ENCODE data around the gene ARID3A.
A peak's percentile ranks its signal among the peaks of the same experiment; 100 is the strongest.

The ARID3A gene

GRCh38 chr19:927351-927779, 1.5 kb downstream of the ARID3A start:
- in situ Hi-C loops (cut with HindIII; ENCODE audit: low pct_ligation_motif_present, low sequenced_read_pairs) = no loop called here
- Histone ChIP-seq H3K36me3 (replicated peaks) (peaks cover 9% of the 10 kb centered on the region), H3K27me3 (replicated peaks) (no peaks in the 10 kb centered on the region), H3K27ac (no peak overlapping the region), H3K4me3 (ENCODE audit: low read depth, low read length) (peak overlapping the region; percentile 82)
- DNase-seq = no peak
- no peak for TF ChIP-seq CTCF (IDR thresholded peaks at IDR 0.05; ENCODE audit: low read depth, low read length, missing control alignments)

DNA sequence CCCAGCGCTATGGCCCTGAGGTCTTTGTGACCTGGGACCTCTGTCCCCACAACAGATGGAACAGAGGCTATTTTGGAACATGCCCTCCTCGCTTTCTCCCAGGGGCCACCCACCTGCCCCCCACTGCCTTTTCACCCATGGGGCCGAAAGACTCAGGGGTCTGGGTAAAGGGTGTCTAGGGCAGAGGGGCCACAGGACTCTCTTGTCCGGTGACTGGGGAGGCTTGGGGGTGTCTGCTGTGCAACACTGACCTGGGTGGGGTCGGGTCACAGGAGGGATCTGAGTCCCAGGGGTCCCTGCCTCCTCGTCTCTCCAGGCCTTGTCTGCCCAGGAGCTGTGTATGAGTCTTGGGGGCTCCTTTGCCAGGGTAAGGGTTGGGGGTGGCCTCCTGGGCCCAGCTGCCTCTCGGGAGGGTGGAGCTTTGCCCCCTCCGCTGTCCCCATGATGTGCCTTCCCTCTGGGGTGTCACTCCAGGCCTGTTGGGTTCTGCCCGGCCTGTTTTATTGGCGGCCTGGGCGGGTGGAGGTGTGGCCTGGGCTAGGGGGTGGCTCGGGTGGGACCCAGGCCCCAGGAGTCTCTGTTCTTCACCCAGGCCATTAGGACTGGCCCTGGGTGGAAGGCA, 2.1 kb downstream of the ARID3A start:
- in situ Hi-C loops (cut with HindIII; ENCODE audit: low pct_ligation_motif_present, low sequenced_read_pairs) = no loop called here
- no peak for DNase-seq
- no peak for TF ChIP-seq CTCF (IDR thresholded peaks at IDR 0.05; ENCODE audit: low read depth, low read length, missing control alignments)
- Histone ChIP-seq H3K27me3 (replicated peaks) (no peaks in the 10 kb centered on the region), H3K27ac (no peak overlapping the region), H3K36me3 (replicated peaks) (peaks cover 9% of the 10 kb centered on the region), H3K4me3 (ENCODE audit: low read depth, low read length) (peak overlapping the region; percentile 82)

GRCh38 chr19:928471-929202, 2.8 kb downstream of the ARID3A start:
- in situ Hi-C loops (cut with HindIII; ENCODE audit: low pct_ligation_motif_present, low sequenced_read_pairs) = no loop called here
- Histone ChIP-seq H3K27me3 (replicated peaks) (no peaks in the 10 kb centered on the region), H3K36me3 (replicated peaks) (peaks cover 9% of the 10 kb centered on the region), H3K27ac (no peak overlapping the region), H3K4me3 (ENCODE audit: low read depth, low read length) (no peak overlapping the region)
- no peak for DNase-seq
- no peak for TF ChIP-seq CTCF (IDR thresholded peaks at IDR 0.05; ENCODE audit: low read depth, low read length, missing control alignments)

GRCh38 chr19:929203-929890, 3.5 kb downstream of the ARID3A start:
- Histone ChIP-seq H3K27me3 (replicated peaks) (no peaks in the 10 kb centered on the region), H3K36me3 (replicated peaks) (peaks cover 9% of the 10 kb centered on the region), H3K27ac (no peak overlapping the region), H3K4me3 (ENCODE audit: low read depth, low read length) (no peak overlapping the region)
- in situ Hi-C loops (cut with HindIII; ENCODE audit: low pct_ligation_motif_present, low sequenced_read_pairs) = no loop called here
- no peak for TF ChIP-seq CTCF (IDR thresholded peaks at IDR 0.05; ENCODE audit: low read depth, low read length, missing control alignments)
- no peak for DNase-seq

DNA sequence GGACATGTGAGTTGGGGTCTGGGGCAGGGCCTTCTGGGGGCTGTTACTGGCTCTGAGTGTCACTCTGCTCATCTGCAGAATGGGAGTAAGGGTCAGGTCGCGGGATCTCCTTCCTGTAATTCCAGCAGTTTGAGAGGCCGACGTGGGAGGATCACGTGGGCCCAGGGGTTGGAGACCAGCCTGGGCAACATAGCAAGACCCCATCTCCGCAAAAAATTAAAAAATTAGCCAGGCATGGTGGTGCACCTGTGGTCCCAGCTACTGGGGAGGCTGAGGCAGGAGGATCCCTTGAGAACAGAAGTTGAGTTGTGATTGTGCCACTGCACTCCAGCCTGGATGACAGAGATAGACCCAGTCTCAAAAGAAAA, 4.0 kb downstream of the ARID3A start:
- TF ChIP-seq CTCF (IDR thresholded peaks at IDR 0.05; ENCODE audit: low read depth, low read length, missing control alignments) = no peak
- no peak overlapping the region for H3K4me3 ChIP-seq (ENCODE audit: low read depth, low read length)
- in situ Hi-C loops (cut with HindIII; ENCODE audit: low pct_ligation_motif_present, low sequenced_read_pairs) = no loop called here
- H3K27me3 ChIP-seq (replicated peaks) = no peaks in the 10 kb centered on the region
- peaks cover 9% of the 10 kb centered on the region for H3K36me3 ChIP-seq (replicated peaks)
- no peak overlapping the region for H3K27ac ChIP-seq
- DNase-seq = no peak
